Measurements from ENCODE around the gene POLR3GL.

GRCh38 chr1:145956781-145957442 lies 7.6 kb upstream of the POLR3GL start:
- TF ChIP-seq POLR2A (IDR thresholded peaks at IDR 0.05; ENCODE audit: low read depth, low read length) (no peak), POLR2AphosphoS5 (IDR thresholded peaks at IDR 0.05; ENCODE audit: low read depth, low read length) (no peak), TAF1 (IDR thresholded peaks at IDR 0.05; ENCODE audit: borderline replicate concordance, low read depth, low read length) (no peak)
